Hepatocyte (in vitro differentiated cells): ENCODE measurements around the gene CPSF4.

Experiments
- EZH2 ChIP-seq: fragments of 200-600 bp; sonication (generic); IDR thresholded peaks from 2 replicates; pipeline ENCODE4 v1.6.1; 2016; ENCODE audit warnings: antibody characterized with exemption, mild to moderate bottlenecking, borderline replicate concordance
- EZH2phosphoT487 ChIP-seq: fragments of 200-600 bp; sonication (generic); IDR thresholded peaks from one replicate; pipeline ENCODE4 v1.6.1; 2018; ENCODE audit warnings: antibody characterized with exemption, mild to moderate bottlenecking, low read depth, moderate library complexity; ENCODE audit not compliant: unreplicated experiment, severe bottlenecking
- TF ChIP-seq, protein P1 (sequence below): fragments of 200-600 bp; sonication (generic); IDR thresholded peaks from 2 replicates; pipeline ENCODE4 v1.5.1; 2016; ENCODE audit warnings: antibody characterized with exemption, mild to moderate bottlenecking; ENCODE audit not compliant: poor library complexity

GRCh38 chr7:99418260-99418659 lies 20.5 kb upstream of the CPSF4 start:
- TF ChIP-seq, protein P1, sequence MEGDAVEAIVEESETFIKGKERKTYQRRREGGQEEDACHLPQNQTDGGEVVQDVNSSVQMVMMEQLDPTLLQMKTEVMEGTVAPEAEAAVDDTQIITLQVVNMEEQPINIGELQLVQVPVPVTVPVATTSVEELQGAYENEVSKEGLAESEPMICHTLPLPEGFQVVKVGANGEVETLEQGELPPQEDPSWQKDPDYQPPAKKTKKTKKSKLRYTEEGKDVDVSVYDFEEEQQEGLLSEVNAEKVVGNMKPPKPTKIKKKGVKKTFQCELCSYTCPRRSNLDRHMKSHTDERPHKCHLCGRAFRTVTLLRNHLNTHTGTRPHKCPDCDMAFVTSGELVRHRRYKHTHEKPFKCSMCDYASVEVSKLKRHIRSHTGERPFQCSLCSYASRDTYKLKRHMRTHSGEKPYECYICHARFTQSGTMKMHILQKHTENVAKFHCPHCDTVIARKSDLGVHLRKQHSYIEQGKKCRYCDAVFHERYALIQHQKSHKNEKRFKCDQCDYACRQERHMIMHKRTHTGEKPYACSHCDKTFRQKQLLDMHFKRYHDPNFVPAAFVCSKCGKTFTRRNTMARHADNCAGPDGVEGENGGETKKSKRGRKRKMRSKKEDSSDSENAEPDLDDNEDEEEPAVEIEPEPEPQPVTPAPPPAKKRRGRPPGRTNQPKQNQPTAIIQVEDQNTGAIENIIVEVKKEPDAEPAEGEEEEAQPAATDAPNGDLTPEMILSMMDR: no peak
- TF ChIP-seq EZH2phosphoT487 (no peak), EZH2 (no peak)
